RWPE2 (cell line): Measurements from ENCODE around the gene TALDO1.

Source experiments
- ATAC-seq: fragments of 200-7000 bp; cut with Tn5 transposase; 3 replicates; pipeline ENCODE4 v1.9.1; 2021; ENCODE audit warnings: low read depth
- DNase-seq: peaks from one replicate; pipeline ENCODE4 v3.0.0-alpha.2; 2020; ENCODE audit warnings: low spot score
- H3K27ac ChIP-seq: fragments of 450-650 bp; 2 replicates; pipeline ENCODE4 v1.5.1; 2017; ENCODE audit warnings: mild to moderate bottlenecking; ENCODE audit not compliant: poor library complexity, severe bottlenecking
- H3K27me3 ChIP-seq: fragments of 250-450 bp; sonication (Bioruptor Pico); 2 replicates; pipeline ENCODE4 v1.5.1; 2021; ENCODE audit warnings: mild to moderate bottlenecking, moderate library complexity; ENCODE audit not compliant: insufficient read depth, poor library complexity, severe bottlenecking
- H3K36me3 ChIP-seq: fragments of 250-450 bp; sonication (Bioruptor Pico); 2 replicates; pipeline ENCODE4 v1.5.1; 2020; ENCODE audit warnings: low read depth, mild to moderate bottlenecking, moderate library complexity
- H3K4me1 ChIP-seq: fragments of 250-450 bp; sonication (Bioruptor Pico); 2 replicates; pipeline ENCODE4 v1.5.1; 2021; ENCODE audit warnings: mild to moderate bottlenecking, moderate library complexity; ENCODE audit not compliant: insufficient read depth, poor library complexity, severe bottlenecking
- H3K4me3 ChIP-seq: fragments of 250-450 bp; sonication (Bioruptor Pico); 2 replicates; pipeline ENCODE4 v1.5.1; 2021; ENCODE audit warnings: mild to moderate bottlenecking, moderate library complexity; ENCODE audit not compliant: severe bottlenecking
- H3K9me3 ChIP-seq: fragments of 250-450 bp; sonication (Bioruptor Pico); 2 replicates; pipeline ENCODE4 v1.5.1; 2021; ENCODE audit warnings: mild to moderate bottlenecking, moderate library complexity; ENCODE audit not compliant: severe bottlenecking
- TF ChIP-seq, protein P1 (sequence below): fragments of 450-650 bp; IDR thresholded peaks from one replicate; pipeline ENCODE4 v1.5.1; 2017; ENCODE audit warnings: mild to moderate bottlenecking, moderate library complexity; ENCODE audit not compliant: poor library complexity, severe bottlenecking

The TALDO1 gene

DNA sequence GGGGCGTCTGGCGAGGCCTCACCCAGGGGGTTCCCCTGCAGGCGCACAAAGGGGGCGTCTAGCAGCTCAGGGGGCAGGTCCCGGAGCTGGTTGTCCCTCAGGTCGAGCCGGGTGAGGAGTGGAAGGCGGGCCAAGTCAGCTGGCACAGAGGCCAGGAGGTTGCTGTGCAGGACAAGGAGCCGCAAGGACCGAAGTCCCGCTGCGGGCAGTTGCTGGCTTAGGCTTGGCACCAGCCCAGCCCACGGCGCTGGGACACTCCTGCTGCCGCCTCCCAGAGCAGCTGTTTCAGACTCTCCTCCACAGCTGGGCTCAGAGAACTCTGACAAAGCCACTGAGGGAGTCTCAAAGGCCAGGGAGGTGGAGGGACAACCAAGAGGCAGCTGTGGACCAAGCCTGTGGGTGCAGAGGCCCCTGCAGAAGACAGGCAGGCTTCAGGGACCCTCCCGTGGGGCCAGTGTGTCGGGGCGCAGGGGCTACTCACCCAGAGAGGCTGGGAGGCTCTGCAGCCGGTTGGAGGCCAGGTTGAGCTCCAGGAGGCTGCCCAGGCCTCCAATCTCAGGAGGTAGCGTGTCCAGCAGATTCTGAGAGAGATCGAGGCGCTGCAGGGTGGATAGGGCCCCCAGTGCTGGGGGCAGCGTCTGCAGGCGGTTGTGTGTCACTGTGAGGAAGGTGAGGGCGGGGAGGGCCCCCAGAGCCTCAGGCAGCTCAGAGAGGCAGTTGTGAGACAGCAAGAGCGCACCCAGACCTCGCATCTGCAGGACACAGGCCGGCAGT lies 55.6 kb downstream of the TALDO1 start:
- H3K27me3 ChIP-seq: no peaks in the 10 kb centered on the region
- peaks cover 3% of the 10 kb centered on the region for H3K4me1 ChIP-seq
- H3K36me3 ChIP-seq: peaks cover 20% of the 10 kb centered on the region
- TF ChIP-seq, protein P1, sequence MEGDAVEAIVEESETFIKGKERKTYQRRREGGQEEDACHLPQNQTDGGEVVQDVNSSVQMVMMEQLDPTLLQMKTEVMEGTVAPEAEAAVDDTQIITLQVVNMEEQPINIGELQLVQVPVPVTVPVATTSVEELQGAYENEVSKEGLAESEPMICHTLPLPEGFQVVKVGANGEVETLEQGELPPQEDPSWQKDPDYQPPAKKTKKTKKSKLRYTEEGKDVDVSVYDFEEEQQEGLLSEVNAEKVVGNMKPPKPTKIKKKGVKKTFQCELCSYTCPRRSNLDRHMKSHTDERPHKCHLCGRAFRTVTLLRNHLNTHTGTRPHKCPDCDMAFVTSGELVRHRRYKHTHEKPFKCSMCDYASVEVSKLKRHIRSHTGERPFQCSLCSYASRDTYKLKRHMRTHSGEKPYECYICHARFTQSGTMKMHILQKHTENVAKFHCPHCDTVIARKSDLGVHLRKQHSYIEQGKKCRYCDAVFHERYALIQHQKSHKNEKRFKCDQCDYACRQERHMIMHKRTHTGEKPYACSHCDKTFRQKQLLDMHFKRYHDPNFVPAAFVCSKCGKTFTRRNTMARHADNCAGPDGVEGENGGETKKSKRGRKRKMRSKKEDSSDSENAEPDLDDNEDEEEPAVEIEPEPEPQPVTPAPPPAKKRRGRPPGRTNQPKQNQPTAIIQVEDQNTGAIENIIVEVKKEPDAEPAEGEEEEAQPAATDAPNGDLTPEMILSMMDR: no peak
- H3K27ac ChIP-seq: no peak overlapping the region
- ATAC-seq (no peak), DNase-seq (no peak)
- no peaks in the 10 kb centered on the region for H3K9me3 ChIP-seq
- no peak overlapping the region for H3K4me3 ChIP-seq

DNA sequence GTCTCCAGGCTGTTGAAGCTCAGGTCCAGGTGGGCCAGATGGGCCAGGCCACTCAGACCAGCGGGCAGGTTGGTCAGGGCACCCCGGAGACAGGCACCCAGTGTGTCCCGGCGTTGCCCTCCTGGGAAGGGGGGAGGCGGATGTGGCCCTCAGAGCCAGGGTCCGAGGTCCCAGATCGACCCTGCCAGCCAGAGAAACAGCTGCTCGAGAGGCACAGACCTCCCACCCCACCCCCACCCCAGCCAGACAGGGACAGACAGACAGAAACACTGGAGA lies 56.1 kb downstream of the TALDO1 start:
- Histone ChIP-seq H3K27ac (no peak overlapping the region), H3K36me3 (peaks cover 20% of the 10 kb centered on the region), H3K9me3 (no peaks in the 10 kb centered on the region), H3K4me1 (peaks cover 3% of the 10 kb centered on the region), H3K4me3 (no peak overlapping the region), H3K27me3 (no peaks in the 10 kb centered on the region)
- no peak for ATAC-seq
- TF ChIP-seq, protein P1: no peak
- DNase-seq: no peak

DNA sequence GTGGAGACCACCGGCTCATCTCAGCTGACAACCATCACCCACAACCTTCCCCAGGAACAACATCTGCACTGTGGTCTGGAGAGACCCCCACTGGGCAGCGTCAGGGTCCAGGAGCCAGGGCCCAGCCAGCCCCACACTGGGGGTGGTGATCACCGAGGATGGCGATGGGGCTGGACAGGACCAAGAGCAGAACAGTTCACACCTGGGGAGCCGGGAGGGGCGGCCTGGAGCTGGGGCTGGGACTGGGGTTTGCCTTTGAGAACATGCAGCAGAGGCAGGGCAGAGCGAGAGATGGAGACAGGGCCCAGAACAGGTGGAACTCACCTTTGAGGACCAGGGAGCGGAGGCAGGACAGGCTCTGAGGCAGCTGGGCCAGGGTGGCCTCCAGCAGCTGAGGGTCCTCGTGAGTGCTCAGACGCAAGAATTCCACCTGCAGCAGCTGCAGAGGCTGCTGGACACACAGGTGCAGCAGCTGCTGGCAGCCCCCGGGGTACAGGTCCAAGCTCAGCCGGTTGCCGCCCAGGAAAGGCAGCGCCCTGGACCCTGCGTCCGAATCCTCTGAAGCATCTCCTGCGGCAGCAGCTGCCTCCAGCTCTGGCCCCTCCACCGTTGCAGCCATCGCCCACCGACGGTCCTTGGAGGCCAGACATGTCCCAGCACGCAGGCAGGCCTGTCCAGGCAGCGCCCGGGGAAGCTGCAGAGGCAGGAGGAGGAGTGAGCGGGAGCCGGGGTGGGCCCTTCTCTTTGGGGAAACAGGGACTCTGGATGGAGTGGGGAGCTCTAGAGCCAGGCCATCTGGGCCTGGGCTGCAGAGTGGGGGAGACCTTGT lies 56.7 kb downstream of the TALDO1 start:
- peaks cover 20% of the 10 kb centered on the region for H3K36me3 ChIP-seq
- no peaks in the 10 kb centered on the region for H3K9me3 ChIP-seq
- H3K4me3 ChIP-seq: peak overlapping the region; percentile 43
- peak; percentile 36 for ATAC-seq
- no peaks in the 10 kb centered on the region for H3K27me3 ChIP-seq
- TF ChIP-seq, protein P1: no peak
- no peak for DNase-seq
- peaks cover 3% of the 10 kb centered on the region for H3K4me1 ChIP-seq
- H3K27ac ChIP-seq: peak overlapping the region; percentile 71

DNA sequence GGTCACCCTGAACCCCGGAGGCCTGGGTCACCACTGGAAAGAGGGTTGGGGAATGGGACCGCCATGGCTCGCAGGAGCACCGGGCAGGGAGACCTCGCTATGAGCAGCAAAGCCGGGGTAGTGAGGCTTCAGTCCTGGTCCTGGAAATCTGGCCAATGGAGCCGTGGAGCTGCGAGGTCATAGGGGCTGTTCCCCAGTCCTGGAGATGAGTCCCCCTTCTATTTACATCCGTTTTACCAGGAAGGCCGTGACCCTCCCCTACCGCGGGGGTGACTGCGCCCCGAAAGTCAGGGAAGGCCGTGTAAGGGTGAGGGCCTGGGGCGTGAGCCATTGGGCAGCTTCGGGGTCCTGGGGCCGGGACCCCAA lies 57.3 kb downstream of the TALDO1 start:
- H3K27ac ChIP-seq: peak overlapping the region; percentile 71
- no peak for DNase-seq
- TF ChIP-seq, protein P1: no peak
- H3K36me3 ChIP-seq: peaks cover 20% of the 10 kb centered on the region
- peaks cover 3% of the 10 kb centered on the region for H3K4me1 ChIP-seq
- no peaks in the 10 kb centered on the region for H3K9me3 ChIP-seq
- no peak for ATAC-seq
- H3K27me3 ChIP-seq: no peaks in the 10 kb centered on the region
- peak overlapping the region; percentile 43 for H3K4me3 ChIP-seq
